SK-N-SH (cell line): ENCODE results near the gene HCST. TPM values are rescaled to one million over a fixed set of nuclear protein-coding genes. Genes with fewer than 3 reads are reported as not detected.
A peak's percentile ranks its signal among the peaks of the same experiment; 100 is the strongest.

ENCODE experiments used
- CTCF ChIA-PET: fragments of 300-600, 350-600 bp; formaldehyde crosslinking; extraction: SDS; loops from one replicate; lab custom pipeline; 2021; lab: Yijun Ruan, JAX
- POLR2A ChIA-PET: fragments of 350-600 bp; sonication (Branson Sonifier 250); formaldehyde crosslinking; extraction: SDS; loops from one replicate; lab custom pipeline; 2020; ENCODE audit warnings: antibody characterized with exemption, inconsistent platforms; lab: Yijun Ruan, JAX
- DNase-seq: peaks from one replicate; pipeline ENCODE4 v3.0.0; 2012
- H2AFZ ChIP-seq: fragments of 200-600 bp; sonication (generic); 2 replicates; pipeline ENCODE4 v1.8.1; 2016; ENCODE audit warnings: antibody characterized with exemption, mild to moderate bottlenecking, low read depth
- H3F3A ChIP-seq: fragments of 200-600 bp; sonication (generic); replicated peaks from 2 replicates; pipeline ENCODE3; 2016; ENCODE audit warnings: antibody characterized with exemption, mild to moderate bottlenecking; ENCODE audit not compliant: insufficient read depth
- H3K27ac ChIP-seq, 2 experiments: fragments of 200-500 bp in 1 of 2; fragments of 200-600 bp in 1 of 2; sonication (Bioruptor generic) in 1 of 2; sonication (generic), shearing (Covaris generic) in 1 of 2; 2 replicates each; pipeline versions ENCODE4 v1.5.1 to v1.6.1; 2014 to 2016; ENCODE audit warnings: low read depth in 2 of 2, inconsistent platforms in 1 of 2, low read length in 1 of 2, mild to moderate bottlenecking in 1 of 2, mixed read lengths in 1 of 2
- H3K27me3 ChIP-seq: fragments of 200-600 bp; sonication (generic), shearing (Covaris generic); 2 replicates; pipeline ENCODE4 v1.6.1; 2016; ENCODE audit warnings: mixed run types; ENCODE audit not compliant: insufficient read depth
- H3K36me3 ChIP-seq, 2 experiments: fragments of 200-500 bp in 1 of 2; fragments of 200-600 bp in 1 of 2; sonication (Bioruptor generic) in 1 of 2; sonication (generic) in 1 of 2; replicated peaks in 1 of 2; 2 replicates each; pipeline versions ENCODE3 to v1.5.1; 2014 to 2016; ENCODE audit warnings: low read length in 1 of 2, mild to moderate bottlenecking in 1 of 2; ENCODE audit not compliant: insufficient read depth in 2 of 2, control insufficient read depth in 1 of 2
- H3K4me1 ChIP-seq, 2 experiments: fragments of 200-500 bp in 1 of 2; fragments of 200-600 bp in 1 of 2; sonication (Bioruptor generic) in 1 of 2; sonication (generic), shearing (Covaris generic) in 1 of 2; 2 replicates each; pipeline versions ENCODE4 v1.5.1 to v1.6.1; 2014 to 2016; ENCODE audit warnings: low read depth in 1 of 2, low read length in 1 of 2, mixed run types in 1 of 2; ENCODE audit not compliant: insufficient read depth in 2 of 2, control insufficient read depth in 1 of 2
- H3K4me2 ChIP-seq: fragments of 200-600 bp; sonication (generic), shearing (Covaris generic); 2 replicates; pipeline ENCODE4 v1.6.1; 2017; ENCODE audit warnings: mixed run types
- H3K4me3 ChIP-seq, 2 experiments: fragments of 200-500 bp in 1 of 2; fragments of 200-600 bp in 1 of 2; sonication (Bioruptor generic) in 1 of 2; sonication (generic), shearing (Covaris generic) in 1 of 2; 2 replicates each; pipeline versions ENCODE4 v1.5.1 to v1.8.1; 2014 to 2016; ENCODE audit warnings: low read depth in 2 of 2, inconsistent platforms in 1 of 2, low read length in 1 of 2, mild to moderate bottlenecking in 1 of 2, mixed read lengths in 1 of 2, moderate library complexity in 1 of 2
- H3K79me2 ChIP-seq: fragments of 200-600 bp; sonication (generic); 2 replicates; pipeline ENCODE4 v1.8.1; 2017; ENCODE audit warnings: mild to moderate bottlenecking; ENCODE audit not compliant: insufficient read depth
- H3K9ac ChIP-seq: fragments of 200-600 bp; sonication (generic); 2 replicates; pipeline ENCODE4 v1.6.1; 2017; ENCODE audit warnings: mixed run types
- H3K9me2 ChIP-seq: fragments of 200-600 bp; sonication (generic); 2 replicates; pipeline ENCODE4 v1.6.1; 2017; ENCODE audit warnings: mixed run types
- H3K9me3 ChIP-seq: fragments of 200-600 bp; sonication (generic); 2 replicates; pipeline ENCODE4 v1.6.1; 2017; ENCODE audit warnings: mixed run types, mild to moderate bottlenecking, moderate library complexity
- H4K20me1 ChIP-seq: fragments of 200-600 bp; sonication (generic); 2 replicates; pipeline ENCODE4 v1.6.1; 2017; ENCODE audit warnings: mild to moderate bottlenecking, mixed run types; ENCODE audit not compliant: insufficient read depth
- ELF1 ChIP-seq: IDR thresholded peaks from 2 replicates; pipeline ENCODE4 v1.4.0; 2012
- FOSL2 ChIP-seq: IDR thresholded peaks from 2 replicates; pipeline ENCODE4 v1.4.0; 2012; ENCODE audit warnings: low read depth, mild to moderate bottlenecking, moderate library complexity, borderline replicate concordance
- FOXM1 ChIP-seq: IDR thresholded peaks from 2 replicates; pipeline ENCODE4 v1.4.0; 2012; ENCODE audit warnings: low read depth, mild to moderate bottlenecking
- GATA2 ChIP-seq: sonication (generic); formaldehyde crosslinking; IDR thresholded peaks from 2 replicates; pipeline ENCODE4 v1.5.0; 2020; ENCODE audit warnings: mild to moderate bottlenecking, missing genetic modification reagents
- MEF2A ChIP-seq: IDR thresholded peaks from 2 replicates; pipeline ENCODE4 v1.4.0; 2012; ENCODE audit warnings: low read depth, borderline replicate concordance
- MXI1 ChIP-seq: IDR thresholded peaks from 2 replicates; pipeline ENCODE4 v1.6.1; 2012; ENCODE audit warnings: mild to moderate bottlenecking, low read depth, low read length, improper control_type of control experiment
- NFIC ChIP-seq: IDR thresholded peaks from 2 replicates; pipeline ENCODE4 v1.4.0; 2012; ENCODE audit warnings: borderline replicate concordance
- NRF1 ChIP-seq: IDR thresholded peaks from 2 replicates; pipeline ENCODE4 v1.6.1; 2012; ENCODE audit warnings: low read depth, mild to moderate bottlenecking, low read length
- POLR2AphosphoS5 ChIP-seq: IDR thresholded peaks from 2 replicates; pipeline ENCODE4 v1.6.1; 2012; ENCODE audit warnings: low read depth, low read length
- RAD21 ChIP-seq: IDR thresholded peaks from 2 replicates; pipeline ENCODE4 v1.6.1; 2012; ENCODE audit warnings: mild to moderate bottlenecking, low read length
- RFX5 ChIP-seq: IDR thresholded peaks from 2 replicates; pipeline ENCODE4 v1.6.1; 2012; ENCODE audit warnings: mild to moderate bottlenecking, improper control_type of control experiment, low read length
- RXRA ChIP-seq: IDR thresholded peaks from 2 replicates; pipeline ENCODE4 v1.4.0; 2012; ENCODE audit warnings: low read depth, mild to moderate bottlenecking, borderline replicate concordance
- TAF1 ChIP-seq: IDR thresholded peaks from 2 replicates; pipeline ENCODE4 v1.6.1; 2012; ENCODE audit warnings: low read depth, mild to moderate bottlenecking, low read length, moderate library complexity, borderline replicate concordance
- TCF12 ChIP-seq: IDR thresholded peaks from 2 replicates; pipeline ENCODE4 v1.4.0; 2012
- YY1 ChIP-seq: IDR thresholded peaks from 2 replicates; pipeline ENCODE4 v1.4.0; 2012; ENCODE audit warnings: low read depth, mild to moderate bottlenecking
- WGBS: methylation state at CpG from one replicate; pipeline ENCODE4 v1.1.6; 2017; ENCODE audit warnings: low lambda C conversion rate; 5-methylcytosine and 5-hydroxymethylcytosine counted together
- polyA plus RNA-seq, 3 experiments: library from polyadenylated mRNA; depleted of rRNA; stranded (reverse); fragments of >200 nt; gene quantifications; 2 replicates each; pipeline ENCODE4 v1.2.3, GENCODE V29; 2012
- TF ChIP-seq, protein P1 (sequence below): IDR thresholded peaks from 2 replicates; pipeline ENCODE4 v1.4.0; 2012; ENCODE audit warnings: low read depth, borderline replicate concordance
- TF ChIP-seq, protein P2 (sequence below): fragments of 150-350 bp; IDR thresholded peaks from 2 replicates; pipeline ENCODE4 v1.6.1; 2017; ENCODE audit warnings: antibody characterized with exemption, low read length, low read depth, borderline replicate concordance

Gene HCST
- polyA plus RNA-seq, 1 of the 3 experiments (the other 2 are of a cell fraction), result 0.59 TPM

- Histone ChIP-seq H3K4me1 (peaks cover 8 to 22% of the 10 kb centered on the region in 2 experiments; a peak in 3 of 4 replicates), H3K79me2 (peaks cover 11% of the 10 kb centered on the region; the same call in 1 of the 2 replicates), H3K4me2 (peak overlapping the region; percentile 100), H3K9ac (no peak overlapping the region), H4K20me1 (no peaks in the 10 kb centered on the region), H3K36me3 (peaks cover 0 to 5% of the 10 kb centered on the region in 2 experiments), H3K27ac (no peak overlapping the region), H3K4me3 (peak overlapping the region in 1 of 2 experiments; percentile 100; a peak in 1 of 4 replicates), H2AFZ (no peak overlapping the region), H3K9me3 (no peaks in the 10 kb centered on the region), H3F3A (peaks cover 10% of the 10 kb centered on the region), H3K27me3 (no peaks in the 10 kb centered on the region), H3K9me2 (no peaks in the 10 kb centered on the region)
- CTCF ChIA-PET, result interaction anchor here (1.0 to 3.0 kb wide), 4 partner anchors 8 to 35 kb away, joined by 3 to 11 read pairs (median 4); no protein-coding TSS in a partner anchor
- POLR2A ChIA-PET, result interaction anchor here (0.6 kb wide), 1 partner anchor 113 kb away, joined by 3 read pairs; no protein-coding TSS in a partner anchor
- DNase-seq, result peak; percentile 18
- no peak for TF ChIP-seq MXI1
- no peak for TF ChIP-seq TCF12
- no peak for TF ChIP-seq MEF2A
- no peak for TF ChIP-seq RFX5
- TF ChIP-seq TAF1, result no peak
- no peak for TF ChIP-seq GATA2 (CRISPR knock-in tag)
- TF ChIP-seq YY1, result no peak
- TF ChIP-seq, protein P1, sequence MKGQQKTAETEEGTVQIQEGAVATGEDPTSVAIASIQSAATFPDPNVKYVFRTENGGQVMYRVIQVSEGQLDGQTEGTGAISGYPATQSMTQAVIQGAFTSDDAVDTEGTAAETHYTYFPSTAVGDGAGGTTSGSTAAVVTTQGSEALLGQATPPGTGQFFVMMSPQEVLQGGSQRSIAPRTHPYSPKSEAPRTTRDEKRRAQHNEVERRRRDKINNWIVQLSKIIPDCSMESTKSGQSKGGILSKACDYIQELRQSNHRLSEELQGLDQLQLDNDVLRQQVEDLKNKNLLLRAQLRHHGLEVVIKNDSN, result no peak
- no peak for TF ChIP-seq ELF1
- TF ChIP-seq RXRA, result no peak
- TF ChIP-seq RAD21, result no peak
- no peak for TF ChIP-seq FOSL2
- TF ChIP-seq POLR2AphosphoS5, result no peak
- WGBS, result 95% methylated on average over 11 of the region's 13 CpGs
Observed at GRCh38 chr19:35897706-35898451, 4.5 kb upstream of the HCST start.

- H3K27me3 ChIP-seq, result no peaks in the 10 kb centered on the region
- ChIA-PET POLR2A (interaction anchor here (0.6 kb wide), 1 partner anchor 113 kb away, joined by 3 read pairs; no protein-coding TSS in a partner anchor), CTCF (interaction anchor here (1.2 to 3.0 kb wide), 2 partner anchors 17 to 34 kb away, joined by 5 to 11 read pairs; no protein-coding TSS in a partner anchor)
- TF ChIP-seq MXI1, result no peak
- no peak for TF ChIP-seq NRF1
- TF ChIP-seq FOXM1, result no peak
- TF ChIP-seq ELF1, result no peak
- no peak for TF ChIP-seq NFIC
- no peak for TF ChIP-seq GATA2 (CRISPR knock-in tag)
- no peak for TF ChIP-seq POLR2AphosphoS5
- TF ChIP-seq YY1, result no peak
- TF ChIP-seq, protein P2, sequence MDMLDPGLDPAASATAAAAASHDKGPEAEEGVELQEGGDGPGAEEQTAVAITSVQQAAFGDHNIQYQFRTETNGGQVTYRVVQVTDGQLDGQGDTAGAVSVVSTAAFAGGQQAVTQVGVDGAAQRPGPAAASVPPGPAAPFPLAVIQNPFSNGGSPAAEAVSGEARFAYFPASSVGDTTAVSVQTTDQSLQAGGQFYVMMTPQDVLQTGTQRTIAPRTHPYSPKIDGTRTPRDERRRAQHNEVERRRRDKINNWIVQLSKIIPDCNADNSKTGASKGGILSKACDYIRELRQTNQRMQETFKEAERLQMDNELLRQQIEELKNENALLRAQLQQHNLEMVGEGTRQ, result no peak
- no peak overlapping the region; a peak in 1 of 4 replicates for H3K27ac ChIP-seq
- H3K79me2 ChIP-seq, result peaks cover 11% of the 10 kb centered on the region; the same call in 1 of the 2 replicates
- H3K9me2 ChIP-seq, result no peaks in the 10 kb centered on the region
- WGBS, result 76% methylated on average over 13 of the region's 17 CpGs
- no peaks in the 10 kb centered on the region for H3K9me3 ChIP-seq
- H3K4me1 ChIP-seq, result peaks cover 8 to 22% of the 10 kb centered on the region in 2 experiments; a peak in 3 of 4 replicates
- H3K9ac ChIP-seq, result peak overlapping the region; percentile 83
- peak overlapping the region; percentile 94 for H2AFZ ChIP-seq
- peak overlapping the region; percentile 100 for H3K4me2 ChIP-seq
- no peak for DNase-seq
- peaks cover 10% of the 10 kb centered on the region for H3F3A ChIP-seq
- H4K20me1 ChIP-seq, result no peaks in the 10 kb centered on the region
- H3K4me3 ChIP-seq, result peak overlapping the region; percentile 69 to 100
- H3K36me3 ChIP-seq, result peaks cover 0 to 3% of the 10 kb centered on the region in 2 experiments
Observed at GRCh38 chr19:35898499-35898809, 3.9 kb upstream of the HCST start.
